Brain microvascular endothelial cell (primary cell): ENCODE results near the gene CYB561.
A peak's percentile ranks its signal among the peaks of the same experiment; 100 is the strongest.

ENCODE experiments used
- DNase-seq: peaks from one replicate; pipeline ENCODE4 v3.0.0-alpha.2; 2020
- H3K27ac ChIP-seq: fragments of 250-450 bp; sonication (Bioruptor Pico); 2 replicates; pipeline ENCODE4 v1.5.1; 2020; ENCODE audit warnings: mild to moderate bottlenecking, moderate library complexity
- H3K27me3 ChIP-seq: fragments of 250-450 bp; sonication (Bioruptor Pico); replicated peaks from 2 replicates; pipeline ENCODE4 v1.5.1; 2020; ENCODE audit warnings: mild to moderate bottlenecking
- H3K36me3 ChIP-seq: fragments of 250-450 bp; sonication (Bioruptor Pico); replicated peaks from 2 replicates; pipeline ENCODE4 v1.5.1; 2020; ENCODE audit warnings: mild to moderate bottlenecking
- H3K4me3 ChIP-seq: 2 replicates; pipeline ENCODE4 v1.5.1; 2011; ENCODE audit warnings: low read depth, mild to moderate bottlenecking, control low read depth, low read length, moderate library complexity
- CTCF ChIP-seq: IDR thresholded peaks from 2 replicates; pipeline ENCODE4 v1.5.1; 2011; ENCODE audit warnings: low read depth, mild to moderate bottlenecking, moderate library complexity, low read length, control low read depth, inconsistent platforms; ENCODE audit errors: missing control alignments
- in situ Hi-C: cut with HindIII; loops from 2 replicates; pipeline ENCODE4 v1.10.0; 2017; ENCODE audit warnings: low sequenced_read_pairs, low pct_ligation_motif_present

The CYB561 gene

GRCh38 chr17:63444457-63444856 lies 1.6 kb downstream of the CYB561 start:
- no peak for TF ChIP-seq CTCF
- Histone ChIP-seq H3K4me3 (no peak overlapping the region), H3K27ac (no peak overlapping the region), H3K27me3 (no peaks in the 10 kb centered on the region), H3K36me3 (no peaks in the 10 kb centered on the region)
- in situ Hi-C loops: no loop called here
- DNase-seq: no peak

GRCh38 chr17:63443053-63443452 lies 3.1 kb downstream of the CYB561 start:
- in situ Hi-C loops: no loop called here
- Histone ChIP-seq H3K27ac (no peak overlapping the region), H3K4me3 (no peak overlapping the region), H3K36me3 (no peaks in the 10 kb centered on the region), H3K27me3 (no peaks in the 10 kb centered on the region)
- TF ChIP-seq CTCF: no peak
- DNase-seq: no peak

- no peak overlapping the region for H3K4me3 ChIP-seq
- DNase-seq: no peak
- no peaks in the 10 kb centered on the region for H3K27me3 ChIP-seq
- TF ChIP-seq CTCF: peak; percentile 51
- in situ Hi-C loops: no loop called here
- no peaks in the 10 kb centered on the region for H3K36me3 ChIP-seq
- H3K27ac ChIP-seq: no peak overlapping the region
Observed at GRCh38 chr17:63442549-63443035, 3.5 kb downstream of the CYB561 start.

- TF ChIP-seq CTCF: no peak
- H3K36me3 ChIP-seq: no peaks in the 10 kb centered on the region
- no peak overlapping the region for H3K27ac ChIP-seq
- H3K27me3 ChIP-seq: no peaks in the 10 kb centered on the region
- no peak overlapping the region for H3K4me3 ChIP-seq
- in situ Hi-C loops: no loop called here
- DNase-seq: no peak
Observed at GRCh38 chr17:63442074-63442473, 4.0 kb downstream of the CYB561 start.

- H3K36me3 ChIP-seq: no peaks in the 10 kb centered on the region
- no peaks in the 10 kb centered on the region for H3K27me3 ChIP-seq
- H3K4me3 ChIP-seq: no peak overlapping the region
- H3K27ac ChIP-seq: no peak overlapping the region
- no peak for DNase-seq
- TF ChIP-seq CTCF: no peak
- in situ Hi-C loops: no loop called here
Observed at GRCh38 chr17:63441654-63442053, 4.5 kb downstream of the CYB561 start.

- in situ Hi-C loops: no loop called here
- H3K4me3 ChIP-seq: no peak overlapping the region
- no peak overlapping the region for H3K27ac ChIP-seq
- DNase-seq: no peak
- H3K36me3 ChIP-seq: no peaks in the 10 kb centered on the region
- no peaks in the 10 kb centered on the region for H3K27me3 ChIP-seq
- TF ChIP-seq CTCF: no peak
Observed at GRCh38 chr17:63440770-63441335, 5.3 kb downstream of the CYB561 start.
